ENCODE measurements around the gene DOCK1.

DOCK1 gene

DNA sequence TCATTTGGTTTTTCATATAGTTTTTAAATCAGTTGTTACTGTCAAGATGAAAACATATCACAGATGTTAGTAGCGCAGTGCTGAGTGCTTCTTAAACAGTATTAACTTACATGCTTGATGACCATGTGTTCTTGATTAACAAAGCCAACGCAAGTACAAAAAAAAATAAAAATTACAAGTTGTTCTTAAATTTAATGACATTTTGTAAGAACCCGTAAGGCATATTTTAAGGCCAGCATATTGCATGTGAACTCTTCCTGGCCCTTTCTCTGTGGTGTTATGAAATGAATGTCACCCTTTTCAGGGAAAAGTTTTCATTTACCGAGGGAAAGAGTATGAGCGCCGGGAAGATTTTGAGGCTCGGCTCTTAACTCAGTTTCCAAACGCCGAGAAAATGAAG, 503.5 kb downstream of the DOCK1 start:
- no peaks in the 10 kb centered on the region for H3K9me3 ChIP-seq (ENCODE audit: severe bottlenecking)
- H3K27ac ChIP-seq, result no peak overlapping the region
- TF ChIP-seq, protein P1, sequence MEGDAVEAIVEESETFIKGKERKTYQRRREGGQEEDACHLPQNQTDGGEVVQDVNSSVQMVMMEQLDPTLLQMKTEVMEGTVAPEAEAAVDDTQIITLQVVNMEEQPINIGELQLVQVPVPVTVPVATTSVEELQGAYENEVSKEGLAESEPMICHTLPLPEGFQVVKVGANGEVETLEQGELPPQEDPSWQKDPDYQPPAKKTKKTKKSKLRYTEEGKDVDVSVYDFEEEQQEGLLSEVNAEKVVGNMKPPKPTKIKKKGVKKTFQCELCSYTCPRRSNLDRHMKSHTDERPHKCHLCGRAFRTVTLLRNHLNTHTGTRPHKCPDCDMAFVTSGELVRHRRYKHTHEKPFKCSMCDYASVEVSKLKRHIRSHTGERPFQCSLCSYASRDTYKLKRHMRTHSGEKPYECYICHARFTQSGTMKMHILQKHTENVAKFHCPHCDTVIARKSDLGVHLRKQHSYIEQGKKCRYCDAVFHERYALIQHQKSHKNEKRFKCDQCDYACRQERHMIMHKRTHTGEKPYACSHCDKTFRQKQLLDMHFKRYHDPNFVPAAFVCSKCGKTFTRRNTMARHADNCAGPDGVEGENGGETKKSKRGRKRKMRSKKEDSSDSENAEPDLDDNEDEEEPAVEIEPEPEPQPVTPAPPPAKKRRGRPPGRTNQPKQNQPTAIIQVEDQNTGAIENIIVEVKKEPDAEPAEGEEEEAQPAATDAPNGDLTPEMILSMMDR (IDR thresholded peaks at IDR 0.05; ENCODE audit: low read depth, low read length), result no peak
- H3K4me3 ChIP-seq (ENCODE audit: low read depth, low read length), result no peak overlapping the region
- no peaks in the 10 kb centered on the region for H3K27me3 ChIP-seq (ENCODE audit: insufficient read depth, low read depth, severe bottlenecking)
- no peaks in the 10 kb centered on the region for H3K36me3 ChIP-seq
- no peak for DNase-seq

DNA sequence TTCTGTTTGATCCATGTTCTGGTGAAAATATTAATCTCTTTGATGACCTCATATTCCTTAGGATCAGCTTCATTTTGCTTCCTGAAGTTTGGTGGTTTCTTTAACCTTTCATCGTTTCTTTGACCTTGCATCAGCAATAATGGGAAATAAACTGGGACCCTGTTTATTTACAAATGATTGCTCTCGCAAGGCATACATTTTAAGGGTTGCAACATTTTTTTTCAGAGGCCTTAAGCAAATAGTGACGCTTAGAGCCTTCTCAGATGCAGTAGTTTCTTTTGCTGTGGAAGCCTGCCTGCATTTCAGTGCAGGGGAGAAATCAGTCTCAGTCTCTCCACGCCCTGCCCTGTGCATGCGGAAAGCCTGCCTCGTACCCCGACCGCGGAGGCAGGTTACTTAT, 504.8 kb downstream of the DOCK1 start:
- no peaks in the 10 kb centered on the region for H3K9me3 ChIP-seq (ENCODE audit: severe bottlenecking)
- no peaks in the 10 kb centered on the region for H3K27me3 ChIP-seq (ENCODE audit: insufficient read depth, low read depth, severe bottlenecking)
- no peaks in the 10 kb centered on the region for H3K36me3 ChIP-seq
- no peak overlapping the region for H3K27ac ChIP-seq
- no peak for DNase-seq
- no peak overlapping the region for H3K4me3 ChIP-seq (ENCODE audit: low read depth, low read length)
- TF ChIP-seq, protein P1 (IDR thresholded peaks at IDR 0.05; ENCODE audit: low read depth, low read length), result no peak

DNA sequence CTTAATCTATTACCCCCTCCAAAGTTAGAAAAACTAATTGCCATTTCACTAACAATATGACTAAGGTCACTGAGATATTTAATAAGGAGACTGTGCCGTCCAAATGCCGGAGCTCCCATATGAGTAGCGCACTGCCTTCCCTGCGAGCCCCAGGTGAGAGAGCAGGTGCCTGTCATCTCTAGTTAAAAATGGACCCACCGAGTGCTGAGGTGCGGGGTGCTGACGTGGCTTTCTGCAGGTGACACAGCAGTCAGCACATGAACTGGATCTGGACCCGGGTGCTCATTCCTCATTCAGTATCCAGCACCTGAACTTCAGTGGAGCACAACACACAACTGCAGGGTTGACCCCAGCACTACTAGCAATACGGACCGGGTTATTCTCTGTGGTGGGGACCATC, 505.8 kb downstream of the DOCK1 start:
- H3K27me3 ChIP-seq (ENCODE audit: insufficient read depth, low read depth, severe bottlenecking), result no peaks in the 10 kb centered on the region
- H3K9me3 ChIP-seq (ENCODE audit: severe bottlenecking), result no peaks in the 10 kb centered on the region
- no peak overlapping the region for H3K4me3 ChIP-seq (ENCODE audit: low read depth, low read length)
- no peak overlapping the region for H3K27ac ChIP-seq
- TF ChIP-seq, protein P1 (IDR thresholded peaks at IDR 0.05; ENCODE audit: low read depth, low read length), result no peak
- no peaks in the 10 kb centered on the region for H3K36me3 ChIP-seq
- DNase-seq, result no peak

DNA sequence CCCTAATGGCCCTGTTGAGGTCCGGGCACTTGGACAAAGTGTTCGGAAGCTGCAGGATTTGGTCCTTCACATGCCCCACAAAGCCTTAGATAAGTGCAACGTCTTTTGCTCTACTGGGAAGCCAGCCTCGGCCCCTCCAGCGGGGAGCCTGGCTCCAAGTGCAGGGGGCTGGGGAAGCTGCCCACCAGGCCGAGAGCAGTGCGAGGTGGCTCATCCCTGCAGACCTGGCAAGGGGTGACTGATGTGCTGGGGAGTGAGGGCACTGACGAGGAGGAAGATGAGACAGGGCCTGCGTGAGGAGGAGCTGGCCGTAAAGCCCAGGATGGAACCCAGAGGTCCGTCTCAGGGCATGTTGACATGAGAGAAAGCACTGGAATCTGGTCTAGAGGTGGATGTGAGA, 508.1 kb downstream of the DOCK1 start:
- Histone ChIP-seq H3K27ac (no peak overlapping the region), H3K36me3 (no peaks in the 10 kb centered on the region), H3K27me3 (ENCODE audit: insufficient read depth, low read depth, severe bottlenecking) (no peaks in the 10 kb centered on the region), H3K4me3 (ENCODE audit: low read depth, low read length) (no peak overlapping the region), H3K9me3 (ENCODE audit: severe bottlenecking) (no peaks in the 10 kb centered on the region)
- TF ChIP-seq, protein P1 (IDR thresholded peaks at IDR 0.05; ENCODE audit: low read depth, low read length), result no peak
- DNase-seq, result no peak

DNA sequence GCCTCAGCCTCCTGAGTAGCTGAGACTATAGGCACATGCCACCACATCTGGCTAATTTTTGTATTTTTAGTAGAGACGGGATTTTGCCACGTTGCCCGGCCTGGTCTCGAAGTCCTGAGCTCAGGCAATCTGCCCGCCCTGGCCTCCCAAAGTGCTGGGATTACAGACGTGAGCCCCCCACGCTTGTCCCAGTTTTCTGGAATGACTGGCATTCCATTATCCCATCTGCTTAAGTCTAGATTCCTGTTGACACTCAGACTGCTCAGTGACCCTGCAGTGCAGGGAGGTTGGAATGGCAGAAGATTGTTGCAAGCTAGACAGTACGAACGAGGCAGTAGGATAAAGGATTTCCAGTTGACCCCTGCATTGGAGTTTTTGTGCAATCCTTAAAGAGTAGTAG, 508.8 kb downstream of the DOCK1 start:
- H3K36me3 ChIP-seq, result no peaks in the 10 kb centered on the region
- no peaks in the 10 kb centered on the region for H3K27me3 ChIP-seq (ENCODE audit: insufficient read depth, low read depth, severe bottlenecking)
- TF ChIP-seq, protein P1 (IDR thresholded peaks at IDR 0.05; ENCODE audit: low read depth, low read length), result no peak
- no peak for DNase-seq
- H3K27ac ChIP-seq, result no peak overlapping the region
- no peaks in the 10 kb centered on the region for H3K9me3 ChIP-seq (ENCODE audit: severe bottlenecking)
- H3K4me3 ChIP-seq (ENCODE audit: low read depth, low read length), result no peak overlapping the region

DNA sequence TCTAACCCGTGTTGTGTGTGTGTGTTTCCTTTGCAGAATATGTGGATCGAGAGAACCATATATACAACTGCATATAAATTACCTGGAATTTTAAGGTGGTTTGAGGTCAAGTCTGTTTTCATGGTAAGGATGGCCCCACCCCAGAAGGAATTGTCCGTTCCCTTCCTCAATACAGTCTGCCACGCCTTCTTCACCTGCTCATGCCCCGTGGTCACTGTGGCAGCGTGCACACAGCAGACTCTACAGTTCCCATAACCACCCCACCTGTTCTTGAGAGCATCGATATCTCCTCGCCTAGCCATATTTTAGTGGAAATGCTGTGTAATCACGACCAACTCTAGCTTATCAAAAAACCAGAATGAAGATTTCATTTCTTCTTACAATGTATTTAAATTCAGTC, 509.9 kb downstream of the DOCK1 start:
- no peak for DNase-seq
- Histone ChIP-seq H3K27ac (no peak overlapping the region), H3K36me3 (no peaks in the 10 kb centered on the region), H3K27me3 (ENCODE audit: insufficient read depth, low read depth, severe bottlenecking) (no peaks in the 10 kb centered on the region), H3K4me3 (ENCODE audit: low read depth, low read length) (no peak overlapping the region), H3K9me3 (ENCODE audit: severe bottlenecking) (no peaks in the 10 kb centered on the region)
- TF ChIP-seq, protein P1 (IDR thresholded peaks at IDR 0.05; ENCODE audit: low read depth, low read length), result no peak

Data from WERI-Rb-1 (cell line).